SK-N-MC (cell line): ENCODE measurements around the gene CLK3.

Experiments
- EZH2 ChIP-seq: fragments of 200-600 bp; sonication (generic); IDR thresholded peaks from one replicate; pipeline ENCODE4 v1.6.1; 2017; ENCODE audit warnings: antibody characterized with exemption
- POLR2AphosphoS5 ChIP-seq: IDR thresholded peaks from 2 replicates; pipeline ENCODE4 v1.6.1; 2012; ENCODE audit warnings: mild to moderate bottlenecking, low read depth, low read length, borderline replicate concordance

DNA sequence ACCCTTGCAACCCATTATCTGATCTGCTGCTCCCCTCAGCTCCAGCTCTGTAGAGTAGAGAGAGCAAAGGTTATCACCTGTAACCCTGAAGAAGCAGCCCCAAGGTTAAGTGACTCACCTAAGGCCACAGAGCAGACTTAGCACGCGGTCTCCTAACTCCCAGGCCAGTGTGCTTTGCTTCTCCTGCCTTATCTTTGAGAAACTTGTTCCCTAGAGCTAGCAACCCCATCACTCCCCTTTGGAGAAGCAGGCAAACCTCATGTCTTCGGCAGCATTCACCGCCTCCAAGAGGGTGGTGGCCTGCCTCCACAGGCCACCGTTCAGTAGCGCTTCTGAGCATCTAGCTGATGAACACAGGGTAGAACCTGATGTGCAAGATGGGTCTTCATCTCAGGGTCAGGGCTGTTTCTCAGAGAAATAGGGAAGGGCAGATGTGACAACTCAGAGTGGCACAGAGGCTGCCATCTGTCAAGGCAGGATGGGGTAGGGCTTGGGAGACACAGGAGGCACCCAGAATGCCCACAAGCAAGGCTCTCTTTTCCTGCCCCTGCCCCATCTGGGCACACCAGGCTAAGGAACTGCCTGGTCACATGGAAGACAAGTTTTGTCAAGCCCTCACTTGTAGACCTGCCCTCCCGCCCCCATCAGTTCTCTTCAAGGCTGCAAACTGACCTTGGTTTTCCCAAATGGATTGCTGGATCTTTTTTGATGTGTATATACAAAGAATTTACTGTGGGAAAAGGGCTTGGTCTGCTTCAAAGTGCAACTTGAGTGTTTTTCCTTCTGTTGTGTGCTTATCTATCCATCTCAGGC is 34.9 kb upstream of the CLK3 start:
- TF ChIP-seq EZH2 (no peak), POLR2AphosphoS5 (no peak)
